Measurements from ENCODE around the gene IPP.

- TF ChIP-seq CTCF (IDR thresholded peaks at IDR 0.05), result no peak
- no peak for TF ChIP-seq POLR2A (IDR thresholded peaks at IDR 0.05)
These were observed 18.9 kb upstream of the IPP start for GRCh38 chr1:45769261-45769932.
